CD1c-positive myeloid dendritic cell (primary cell): ENCODE results near the gene KCP.

Source experiments
- DNase-seq: peaks from one replicate; pipeline ENCODE4 v3.0.0-alpha.2; 2016; ENCODE audit errors: extremely low spot score

Gene KCP

DNA sequence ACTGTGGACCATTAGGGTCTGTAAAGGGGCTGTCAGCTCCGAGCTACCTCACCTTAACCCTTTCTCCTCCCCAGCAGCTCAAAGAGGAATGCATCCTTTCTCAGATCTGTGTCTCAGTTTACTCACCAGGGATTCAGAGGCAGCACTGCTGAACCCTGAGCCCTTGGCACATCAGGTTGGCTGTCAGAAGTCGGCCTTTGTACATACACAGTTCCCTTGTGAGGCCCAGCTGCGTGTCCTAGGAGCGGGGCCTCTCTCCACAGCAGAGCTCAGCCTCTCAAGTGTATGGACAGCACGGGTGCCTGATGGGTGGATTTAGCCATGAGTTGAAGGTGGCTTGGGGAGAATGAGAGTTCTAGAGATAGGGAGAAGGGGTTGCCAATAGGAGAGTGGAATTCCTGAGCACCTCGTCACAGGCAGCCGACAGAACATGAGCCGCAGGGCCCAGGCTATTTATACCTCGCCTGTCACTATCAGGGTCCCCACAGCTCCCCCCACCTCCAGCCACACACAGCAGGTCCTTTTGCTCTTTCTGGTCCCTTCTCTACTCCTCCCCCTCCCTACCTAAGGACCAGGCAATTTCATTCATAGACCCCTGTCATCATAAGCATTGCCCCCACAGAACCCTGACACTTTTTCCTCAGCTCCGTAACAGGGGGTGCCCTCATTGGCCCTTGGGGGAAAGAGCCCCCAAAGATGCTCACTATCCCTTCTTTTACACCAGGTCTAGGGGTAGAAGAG lies 82.4 kb downstream of the KCP start:
- DNase-seq = no peak

DNA sequence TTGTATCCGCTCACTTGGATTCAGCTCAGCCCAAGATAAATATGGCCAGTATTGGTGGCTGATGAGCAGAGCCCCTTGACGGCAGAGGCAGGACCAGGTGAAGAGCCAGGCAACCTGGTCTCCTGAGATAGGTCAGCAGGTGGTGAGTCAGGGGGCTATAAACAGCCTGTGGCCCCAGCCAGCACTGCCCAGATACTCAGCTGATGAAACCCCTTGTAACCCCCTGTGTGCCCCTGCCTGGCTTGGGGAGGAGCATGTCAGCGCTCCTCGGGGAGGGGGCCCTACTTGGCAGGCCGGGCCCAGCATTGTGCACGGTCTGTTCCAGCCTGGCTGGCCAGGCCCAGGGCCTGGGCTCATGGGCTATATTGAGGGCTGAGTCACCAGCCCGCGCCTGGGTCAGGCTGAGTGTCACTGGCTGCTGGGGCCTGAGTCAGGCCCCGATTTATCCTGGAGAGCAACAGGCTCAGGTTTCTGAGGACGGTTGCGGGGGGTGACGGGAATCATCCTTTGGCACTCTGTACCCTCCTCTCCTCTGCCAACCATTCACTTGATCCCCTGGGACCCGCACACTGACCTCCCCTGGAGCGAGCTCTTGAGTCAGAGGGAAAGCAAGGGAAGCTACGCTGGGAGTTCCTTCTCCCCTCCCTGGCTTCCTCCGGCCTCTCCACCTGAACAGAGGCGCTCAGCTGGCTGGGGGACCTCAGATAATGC lies 83.1 kb downstream of the KCP start:
- DNase-seq = no peak

DNA sequence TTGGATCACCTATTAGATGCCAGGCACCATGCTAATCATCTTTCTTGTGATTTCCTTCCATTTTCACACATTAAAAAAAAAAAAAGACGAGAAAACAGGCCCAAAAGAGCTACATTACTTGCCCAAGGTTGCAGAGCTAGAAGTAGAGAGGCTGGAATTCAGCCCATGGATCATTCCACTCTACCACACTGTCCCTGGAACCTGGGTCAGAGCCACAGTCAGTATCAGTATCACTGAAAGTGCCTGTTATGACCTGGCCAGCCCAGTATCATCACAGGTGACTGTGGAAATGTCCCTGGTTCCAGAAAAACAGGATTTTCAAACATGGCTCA lies 83.6 kb downstream of the KCP start:
- DNase-seq = no peak
